WI38 (cell line): Measurements from ENCODE around the gene IGFBP1.

Source experiments
- H3K4me3 ChIP-seq: 2 replicates; pipeline ENCODE4 v1.5.1; 2011; ENCODE audit warnings: low read depth, mild to moderate bottlenecking, control low read depth, low read length
- TF ChIP-seq, protein P1 (sequence below): IDR thresholded peaks from 2 replicates; pipeline ENCODE4 v1.5.1; 2012; ENCODE audit warnings: low read depth, mild to moderate bottlenecking, control low read depth, low read length

IGFBP1 gene

DNA sequence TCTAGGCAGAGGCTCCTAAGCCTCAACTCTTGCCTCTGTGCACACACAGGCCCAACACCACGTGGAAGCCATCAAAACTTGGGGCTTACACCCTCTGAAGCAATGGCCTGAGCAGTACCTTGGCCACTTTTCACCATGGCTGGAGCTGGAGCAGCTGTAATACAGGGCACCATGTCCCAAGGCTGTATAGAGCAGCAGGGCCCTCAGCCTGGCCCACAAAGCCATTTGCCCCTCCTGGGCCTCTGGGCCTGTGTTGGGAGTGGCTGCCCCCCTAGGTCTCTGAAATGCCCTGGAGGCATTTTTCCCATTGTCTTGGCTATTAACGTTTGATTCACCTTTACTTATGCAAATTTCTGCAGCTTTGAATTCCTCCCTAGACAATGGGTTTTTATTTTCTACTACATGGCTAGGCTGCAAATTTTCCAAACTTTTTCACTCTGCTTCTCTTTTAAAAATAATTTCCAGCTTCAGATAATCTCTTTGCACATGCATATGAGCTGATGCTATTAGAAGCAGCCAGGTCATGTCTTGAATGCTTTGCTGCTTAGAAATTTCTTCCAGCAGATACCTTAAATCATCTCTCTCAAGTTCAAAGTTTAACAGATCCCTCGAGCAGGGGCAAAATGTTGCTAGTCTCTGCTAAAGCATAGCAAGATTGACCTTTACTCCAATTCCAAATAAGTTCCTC lies 9.7 kb upstream of the IGFBP1 start:
- TF ChIP-seq, protein P1, sequence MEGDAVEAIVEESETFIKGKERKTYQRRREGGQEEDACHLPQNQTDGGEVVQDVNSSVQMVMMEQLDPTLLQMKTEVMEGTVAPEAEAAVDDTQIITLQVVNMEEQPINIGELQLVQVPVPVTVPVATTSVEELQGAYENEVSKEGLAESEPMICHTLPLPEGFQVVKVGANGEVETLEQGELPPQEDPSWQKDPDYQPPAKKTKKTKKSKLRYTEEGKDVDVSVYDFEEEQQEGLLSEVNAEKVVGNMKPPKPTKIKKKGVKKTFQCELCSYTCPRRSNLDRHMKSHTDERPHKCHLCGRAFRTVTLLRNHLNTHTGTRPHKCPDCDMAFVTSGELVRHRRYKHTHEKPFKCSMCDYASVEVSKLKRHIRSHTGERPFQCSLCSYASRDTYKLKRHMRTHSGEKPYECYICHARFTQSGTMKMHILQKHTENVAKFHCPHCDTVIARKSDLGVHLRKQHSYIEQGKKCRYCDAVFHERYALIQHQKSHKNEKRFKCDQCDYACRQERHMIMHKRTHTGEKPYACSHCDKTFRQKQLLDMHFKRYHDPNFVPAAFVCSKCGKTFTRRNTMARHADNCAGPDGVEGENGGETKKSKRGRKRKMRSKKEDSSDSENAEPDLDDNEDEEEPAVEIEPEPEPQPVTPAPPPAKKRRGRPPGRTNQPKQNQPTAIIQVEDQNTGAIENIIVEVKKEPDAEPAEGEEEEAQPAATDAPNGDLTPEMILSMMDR, result no peak
- no peak overlapping the region for H3K4me3 ChIP-seq

DNA sequence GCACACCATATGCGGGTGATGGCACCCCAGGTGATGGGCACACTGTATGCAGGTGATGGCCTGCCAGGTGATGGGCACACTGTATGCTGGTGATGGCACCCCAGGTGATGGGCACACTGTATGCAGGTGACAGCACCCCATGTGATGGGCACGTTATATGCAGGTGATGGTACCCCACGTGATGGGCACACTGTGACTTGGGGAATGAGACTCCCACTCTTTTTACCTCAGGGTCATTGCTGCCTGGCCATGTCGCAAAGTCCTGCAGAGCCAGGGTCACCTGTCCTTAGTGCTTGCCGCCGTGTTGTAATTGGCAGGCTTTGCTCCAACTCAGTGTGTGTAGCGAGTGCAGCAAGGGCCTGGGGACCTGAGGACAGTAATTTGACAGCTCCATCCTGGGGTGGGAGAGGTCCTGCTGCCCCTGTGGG lies 7.8 kb upstream of the IGFBP1 start:
- H3K4me3 ChIP-seq, result no peak overlapping the region
- TF ChIP-seq, protein P1, result no peak

DNA sequence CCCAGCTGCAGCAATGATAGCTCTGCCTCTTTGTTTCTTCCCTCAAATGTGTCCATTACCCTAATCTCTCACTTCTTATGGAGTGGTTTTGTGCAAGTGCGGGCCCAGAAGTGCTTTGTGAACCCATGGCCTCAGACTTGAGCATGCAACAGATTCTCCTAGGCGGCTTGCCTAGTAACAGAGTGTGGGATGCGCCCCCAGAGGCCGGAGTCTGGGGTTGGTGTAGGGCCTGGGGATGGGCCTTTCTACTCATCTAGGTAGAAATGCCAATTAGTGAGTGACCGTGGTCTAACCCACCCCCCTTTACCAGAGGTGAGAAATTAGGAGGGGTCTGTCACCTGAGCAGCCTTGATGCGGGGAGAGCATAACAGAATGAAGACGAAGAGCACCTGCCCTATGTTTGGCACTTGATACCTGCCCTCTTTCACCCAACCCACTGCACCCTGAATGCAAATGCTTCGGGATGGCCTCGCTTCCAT lies 7.0 kb upstream of the IGFBP1 start:
- TF ChIP-seq, protein P1, result no peak
- no peak overlapping the region for H3K4me3 ChIP-seq

DNA sequence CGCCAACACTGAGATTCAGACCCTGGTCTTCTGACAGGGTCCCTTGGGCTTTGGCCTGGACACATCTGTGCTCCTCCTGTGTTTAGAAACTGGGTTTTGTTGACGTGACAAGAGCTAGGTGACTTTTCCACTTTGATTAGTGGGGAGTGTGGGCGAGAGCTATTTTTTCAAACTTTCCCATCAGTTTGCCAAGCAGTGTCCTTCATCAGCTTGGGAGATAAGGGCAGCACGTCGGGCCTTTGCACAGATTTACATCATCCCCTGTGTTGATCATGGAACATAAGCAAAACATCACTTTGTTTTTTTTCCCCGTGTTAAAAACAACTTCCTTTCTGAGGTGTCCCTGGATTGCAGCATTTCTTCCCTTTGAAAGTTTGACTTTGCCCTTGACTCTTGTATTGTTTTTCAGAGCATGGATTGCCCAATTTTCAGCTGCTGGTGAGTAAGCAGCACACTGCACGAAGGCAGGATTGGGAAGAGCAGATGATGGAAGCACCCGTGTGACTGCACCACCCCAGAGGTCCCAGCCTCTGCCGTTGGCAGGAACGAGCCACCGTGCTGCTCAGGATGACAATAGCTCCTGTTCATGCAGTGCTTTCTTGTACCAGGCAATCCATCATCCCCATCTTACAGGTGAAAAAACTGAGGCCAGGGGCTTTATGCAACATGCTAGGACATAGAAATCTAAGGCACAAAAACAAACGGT lies 6.4 kb upstream of the IGFBP1 start:
- H3K4me3 ChIP-seq, result no peak overlapping the region
- TF ChIP-seq, protein P1, result no peak

DNA sequence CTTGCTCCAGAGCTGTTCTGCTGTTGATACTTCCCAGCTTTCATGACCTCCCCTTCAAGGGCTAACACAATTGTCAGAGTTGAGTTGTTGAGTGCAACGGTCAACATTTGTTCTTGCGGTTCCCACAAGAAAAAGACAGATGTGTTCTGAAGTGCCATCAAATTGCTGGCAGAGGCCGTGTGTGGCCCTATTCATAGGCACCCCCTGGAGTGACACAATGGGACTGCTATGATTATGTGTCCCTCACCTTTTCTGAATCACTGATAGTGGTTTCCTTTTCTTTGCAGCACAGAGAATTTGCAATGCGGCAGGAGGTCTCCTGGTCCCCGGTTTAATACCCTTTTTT lies 5.8 kb upstream of the IGFBP1 start:
- TF ChIP-seq, protein P1, result no peak
- no peak overlapping the region for H3K4me3 ChIP-seq

DNA sequence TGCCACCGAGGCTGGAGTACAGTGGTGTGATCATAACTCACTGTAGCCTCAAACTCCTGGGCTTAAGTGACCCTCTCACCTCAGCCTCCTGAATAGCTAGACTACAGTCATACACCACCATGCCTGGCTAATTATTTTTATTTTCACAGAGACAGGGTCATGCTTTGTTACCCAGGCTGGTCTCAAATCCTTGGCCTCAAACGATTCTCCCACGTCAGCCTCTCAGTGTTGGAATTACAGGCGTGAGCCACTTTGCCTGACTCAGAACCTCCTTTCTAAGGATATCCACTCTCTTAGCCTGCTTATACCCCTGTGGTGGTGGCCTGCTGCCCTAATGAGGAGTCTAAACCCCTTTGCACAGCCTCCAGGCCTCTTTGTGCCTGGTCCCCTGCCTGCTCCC lies 4.2 kb upstream of the IGFBP1 start:
- TF ChIP-seq, protein P1, result no peak

DNA sequence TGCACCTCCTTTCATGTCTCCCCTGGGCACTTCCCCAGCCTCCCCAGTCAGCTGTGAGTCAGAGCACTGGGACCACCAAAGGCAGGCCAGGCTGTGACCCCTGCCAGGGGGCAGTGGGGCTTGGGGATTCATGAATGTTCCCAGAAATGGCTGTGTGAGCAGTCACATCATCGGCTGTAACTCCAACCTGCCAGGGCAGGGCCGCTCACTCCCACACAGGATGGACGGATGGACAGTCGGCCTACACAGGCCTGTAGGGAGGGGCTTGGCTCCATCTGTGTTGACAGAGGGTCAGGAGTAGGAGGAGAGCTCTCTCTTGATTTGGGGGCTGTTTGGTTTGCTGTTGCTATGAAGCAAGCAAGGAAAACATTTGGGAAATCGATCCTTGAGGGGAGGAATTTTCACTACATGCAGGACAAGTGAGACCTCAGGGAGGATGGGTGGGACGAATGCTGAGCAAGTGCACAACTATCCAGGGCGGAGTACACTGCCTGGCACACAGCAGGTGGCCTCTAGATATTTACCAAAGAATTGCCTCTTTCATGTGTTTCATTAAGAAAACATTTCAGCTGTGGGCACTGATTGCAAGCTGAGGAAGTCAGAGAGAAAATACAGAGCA lies 2.9 kb upstream of the IGFBP1 start:
- TF ChIP-seq, protein P1, result no peak
- H3K4me3 ChIP-seq, result no peak overlapping the region

More for the DNA sequence above, 4.2 kb upstream of the IGFBP1 start:
- no peak overlapping the region for H3K4me3 ChIP-seq
